GM21528 (cell line): ENCODE data around the gene ZNG1E.
"Not testable (repeated sequence)": the region's sequence is repeated elsewhere in the genome, so short reads cannot be mapped to it uniquely, and the experiment has no call there.

ENCODE experiments used
- ATAC-seq: cut with Tn5 transposase; IDR thresholded peaks from one replicate; pipeline ENCODE4 v1.9.1; 2021; ENCODE audit warnings: mild to moderate bottlenecking, moderate library complexity; ENCODE audit not compliant: unreplicated experiment, low FRiP score

The ZNG1E gene

GRCh38 chr9:65675589-65676021 lies at the start of gene ZNG1E:
Gene ZNG1E (plus strand): TSS chr9:65675928. CDS start chr9:65675977, 49 bp downstream.
- not testable (repeated sequence) for ATAC-seq

DNA sequence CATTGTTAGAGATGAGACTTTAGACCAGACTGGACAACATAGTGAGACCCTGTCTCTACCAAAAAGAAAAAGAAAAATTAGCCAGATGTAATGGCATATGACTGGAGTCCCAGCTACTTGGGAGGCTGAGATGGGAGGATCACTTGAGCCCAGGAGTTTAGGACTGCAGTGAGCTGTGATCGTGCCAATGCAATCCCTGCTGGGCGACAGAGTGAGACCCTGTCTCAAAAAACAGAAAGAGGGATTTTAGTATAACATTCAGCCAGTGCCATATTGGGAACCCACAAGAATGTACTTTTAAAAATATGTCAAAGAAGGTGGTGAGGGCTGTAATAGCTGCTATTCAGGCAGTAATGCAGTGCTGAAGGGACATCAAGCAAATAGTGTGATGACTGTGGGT lies 2.1 kb upstream of the ZNG1E start:
- ATAC-seq: not testable (repeated sequence)

DNA sequence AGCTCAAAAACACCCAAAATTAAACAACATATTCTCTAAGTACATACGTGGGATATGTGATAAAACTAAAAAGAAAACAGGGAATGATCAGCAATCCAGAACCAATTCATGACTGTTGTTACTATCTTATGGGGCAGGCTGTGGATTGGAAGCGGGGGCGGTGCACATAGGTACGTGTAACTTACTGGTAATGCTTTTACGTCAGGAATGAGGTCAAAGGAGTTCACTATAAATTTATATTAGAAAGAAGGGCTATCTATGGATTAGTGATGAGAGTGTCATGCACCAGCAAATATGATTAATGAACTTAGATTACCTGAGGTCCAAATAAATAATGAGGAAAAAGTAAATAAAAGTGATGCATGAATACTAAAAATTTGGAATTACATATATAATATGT lies 710 bp upstream of the ZNG1E start:
- ATAC-seq: not testable (repeated sequence)

GRCh38 chr9:65676389-65676788 lies 661 bp downstream of the ZNG1E start:
- not testable (repeated sequence) for ATAC-seq

DNA sequence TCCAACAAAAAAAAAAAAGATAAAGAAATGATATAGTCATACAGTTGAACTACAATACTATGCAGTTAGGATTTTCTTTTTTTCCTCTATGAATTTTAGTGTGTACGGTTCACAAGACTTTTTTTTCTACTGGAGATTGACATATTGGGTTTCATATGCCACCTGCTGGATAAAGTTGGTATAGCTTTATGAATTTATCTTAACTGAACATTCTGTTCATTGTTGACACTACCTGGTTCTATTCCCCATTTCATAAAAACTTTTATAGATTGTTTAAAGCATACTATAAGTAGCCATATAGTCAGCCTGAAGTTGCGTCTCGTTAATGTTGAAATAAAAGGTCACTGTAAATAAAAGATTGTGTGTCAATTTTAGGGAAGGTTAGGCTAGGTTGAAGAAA lies 2.8 kb downstream of the ZNG1E start:
- ATAC-seq: not testable (repeated sequence)

DNA sequence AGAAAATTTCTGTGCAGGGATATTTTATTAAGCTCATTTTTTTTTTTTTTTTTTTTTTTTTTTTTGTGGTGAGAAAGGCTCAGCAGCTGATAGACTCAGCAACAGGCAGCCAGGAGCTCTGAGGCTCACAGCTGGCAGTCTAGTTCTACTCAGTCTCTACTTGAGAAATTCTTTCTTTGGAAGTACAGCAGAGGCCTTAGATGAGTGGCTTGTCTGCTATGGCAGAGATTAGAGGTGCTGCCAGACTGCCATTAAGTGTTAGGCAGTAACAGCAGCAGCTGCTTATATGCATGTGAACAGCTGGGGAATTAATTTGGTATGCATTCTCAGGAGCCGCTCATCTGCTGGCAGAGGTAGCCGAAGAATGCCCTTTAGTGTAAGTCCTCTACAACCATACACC lies 27.8 kb downstream of the ZNG1E start:
- not testable (repeated sequence) for ATAC-seq

GRCh38 chr9:65714445-65714844 lies 38.7 kb downstream of the ZNG1E start:
- ATAC-seq: not testable (repeated sequence)

GRCh38 chr9:65737096-65737564 lies 61.4 kb downstream of the ZNG1E start, which contains the start of gene FOXD4L4:
Gene FOXD4L4 (plus strand): TSS chr9:65737146. CDS start chr9:65737146, 0 bp downstream.
- ATAC-seq: not testable (repeated sequence)

- ATAC-seq: not testable (repeated sequence)
Observed at GRCh38 chr9:65738133-65738532, 62.4 kb downstream of the ZNG1E start.
